CD4-positive, alpha-beta T cell treated with Interleukin-2 at 100 ng/mL for 4 hours (primary cell): ENCODE data around the gene SPATA31E1.
"Not testable (repeated sequence)": the region's sequence is repeated elsewhere in the genome, so short reads cannot be mapped to it uniquely, and the experiment has no call there.

ENCODE experiments used
- DNase-seq: peaks from one replicate; pipeline ENCODE4 v3.0.0-alpha.2; 2020; ENCODE audit warnings: low spot score

Gene SPATA31E1

GRCh38 chr9:87882627-87883026, at the start of gene SPATA31E1:
TSS of gene SPATA31E1 (plus strand) at chr9:87882877. CDS start at chr9:87882892, 15 bp downstream.
- DNase-seq: no peak

DNA sequence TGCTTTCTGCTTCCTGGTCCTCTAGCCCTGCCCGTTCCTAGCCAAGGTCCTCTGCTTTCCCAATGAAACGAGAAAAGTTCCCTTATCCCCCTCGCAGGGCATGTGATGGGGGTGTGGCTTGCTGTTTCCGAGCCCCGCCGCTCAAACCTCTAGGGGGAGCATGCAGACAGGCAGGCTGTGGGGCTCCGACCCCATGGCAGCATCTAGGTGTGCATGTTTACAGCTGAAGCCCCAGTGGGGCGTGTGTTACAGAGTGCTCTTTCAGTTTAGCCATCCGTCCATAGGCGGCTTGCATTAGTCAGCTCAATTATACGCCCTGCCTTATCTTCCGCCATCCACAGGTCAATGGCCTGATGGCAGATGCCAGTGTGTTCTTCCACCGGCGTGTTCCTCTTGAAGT, 48.3 kb upstream of the SPATA31E1 start:
- DNase-seq: no peak

GRCh38 chr9:87836536-87836935, 46.1 kb upstream of the SPATA31E1 start:
- no peak for DNase-seq

DNA sequence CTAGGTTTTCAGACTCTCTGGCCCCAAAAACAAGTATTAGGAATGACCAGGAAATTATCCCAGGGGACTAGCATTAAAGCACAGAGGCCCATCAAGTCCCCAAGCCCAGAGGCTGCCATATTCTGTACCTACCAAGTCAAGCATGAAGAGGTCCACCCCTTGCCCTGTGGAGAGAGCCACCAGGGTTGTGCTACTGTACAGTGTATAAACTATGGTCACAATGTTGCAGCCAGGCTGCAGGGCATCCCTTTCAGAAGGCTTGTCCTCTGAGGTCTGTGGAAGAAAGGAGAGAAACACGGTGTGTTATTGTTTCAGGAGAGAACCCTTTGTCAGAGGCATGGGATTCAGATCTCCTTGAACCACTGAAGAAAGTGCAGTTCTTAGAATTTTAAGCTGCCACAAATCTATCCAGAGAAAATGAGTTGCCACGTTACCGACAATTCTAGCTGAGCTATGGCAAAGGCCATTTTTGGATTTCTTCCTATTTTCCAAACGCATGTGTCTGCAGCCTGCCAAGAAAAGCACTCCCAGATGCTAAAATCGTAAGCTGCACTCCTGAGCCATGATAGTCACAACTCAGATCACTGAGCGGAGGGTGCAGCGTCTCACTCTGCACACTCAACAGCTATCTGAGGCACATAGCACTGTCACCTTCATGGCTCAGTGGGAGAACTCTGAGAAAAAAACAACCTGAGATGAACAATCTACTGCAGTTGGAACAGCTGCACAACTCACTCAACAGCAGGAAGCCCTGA, 45.5 kb upstream of the SPATA31E1 start:
- DNase-seq: no peak

GRCh38 chr9:87840134-87840533, 42.5 kb upstream of the SPATA31E1 start:
- no peak for DNase-seq

DNA sequence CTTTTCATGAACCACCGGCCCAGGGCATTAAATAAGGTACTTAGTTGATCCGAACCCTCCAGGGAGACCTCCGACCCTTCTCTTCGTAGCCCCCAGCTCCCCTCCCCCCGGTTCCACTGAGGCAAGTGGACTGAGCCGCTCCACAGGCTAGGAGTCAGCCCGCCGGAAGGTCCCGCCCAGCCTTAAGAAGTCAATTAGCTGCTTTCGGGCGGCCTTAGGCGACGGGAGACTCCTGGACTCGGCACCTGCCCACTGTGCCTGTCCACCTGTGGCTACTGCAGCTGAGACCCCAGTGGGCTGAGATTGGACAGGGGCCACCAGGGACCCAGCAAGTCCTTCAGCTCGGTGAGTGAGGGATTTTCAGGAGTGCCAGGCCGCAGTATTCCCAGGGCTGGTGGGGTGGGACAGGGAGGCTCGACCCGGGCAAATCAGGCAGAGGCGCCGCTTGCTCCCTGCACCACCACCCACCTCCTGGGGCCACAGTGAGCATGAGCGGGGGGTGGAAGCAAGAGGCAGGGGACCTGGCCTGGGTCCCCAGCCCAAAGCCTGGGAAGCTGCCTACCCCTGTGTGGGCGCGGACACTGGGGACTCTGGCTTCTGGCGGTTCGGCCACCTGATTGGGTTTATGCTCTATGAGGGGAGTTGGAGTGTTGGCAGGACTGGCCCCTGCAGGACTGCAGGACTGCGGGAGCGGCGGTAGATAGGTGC, 39.6 kb upstream of the SPATA31E1 start:
- no peak for DNase-seq

GRCh38 chr9:87844506-87844905, 38.2 kb upstream of the SPATA31E1 start:
- no peak for DNase-seq

GRCh38 chr9:87847817-87848216, 34.9 kb upstream of the SPATA31E1 start:
- DNase-seq: not testable (repeated sequence)

DNA sequence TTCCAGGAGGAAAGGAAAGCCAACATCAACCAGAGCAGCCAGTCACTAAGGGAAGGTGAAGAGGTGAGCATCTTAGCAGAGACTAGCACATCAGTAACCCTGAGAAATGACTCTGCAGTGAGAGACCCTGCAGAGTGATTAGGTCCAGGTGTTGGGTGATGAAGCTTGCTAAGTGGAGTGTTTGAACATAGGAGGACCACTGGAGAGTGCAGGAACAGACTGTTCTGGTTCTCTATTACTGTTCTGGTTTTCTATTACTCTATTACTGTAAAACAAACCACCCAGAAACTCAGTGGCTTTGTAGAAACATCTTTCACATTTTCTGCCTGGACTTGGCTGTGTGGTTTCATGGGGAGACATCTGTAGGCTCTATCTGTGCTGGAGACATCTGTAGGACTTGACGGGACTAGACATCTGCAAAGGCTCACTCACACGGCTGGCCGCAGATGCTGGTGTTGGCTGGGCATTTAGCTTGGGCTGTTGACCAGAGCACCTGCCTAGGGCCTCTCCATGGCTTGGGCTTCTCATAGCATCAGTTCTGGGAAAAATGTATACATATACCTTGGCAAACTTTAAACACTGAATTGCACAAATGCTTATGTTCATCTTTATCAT, 33.4 kb upstream of the SPATA31E1 start:
- no peak for DNase-seq

DNA sequence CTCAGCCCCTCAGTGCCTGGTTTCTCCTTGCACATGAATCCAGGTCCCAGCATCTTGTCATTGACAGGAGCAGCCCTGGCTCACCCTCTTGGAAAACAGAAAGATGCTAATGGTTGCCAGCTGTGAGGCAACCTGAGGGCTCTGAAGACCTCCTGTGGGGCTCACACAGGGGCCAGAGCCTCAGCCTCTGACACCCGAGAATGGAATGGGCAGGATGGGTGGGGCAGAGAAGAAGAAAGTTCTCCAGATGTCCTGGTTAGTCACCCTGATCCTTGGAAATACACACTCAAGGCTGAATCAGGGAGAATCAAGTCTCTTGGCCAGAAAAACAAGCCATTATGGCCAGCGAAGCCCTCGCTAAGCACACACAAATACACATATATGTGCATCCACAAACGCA, 32.3 kb upstream of the SPATA31E1 start:
- no peak for DNase-seq

DNA sequence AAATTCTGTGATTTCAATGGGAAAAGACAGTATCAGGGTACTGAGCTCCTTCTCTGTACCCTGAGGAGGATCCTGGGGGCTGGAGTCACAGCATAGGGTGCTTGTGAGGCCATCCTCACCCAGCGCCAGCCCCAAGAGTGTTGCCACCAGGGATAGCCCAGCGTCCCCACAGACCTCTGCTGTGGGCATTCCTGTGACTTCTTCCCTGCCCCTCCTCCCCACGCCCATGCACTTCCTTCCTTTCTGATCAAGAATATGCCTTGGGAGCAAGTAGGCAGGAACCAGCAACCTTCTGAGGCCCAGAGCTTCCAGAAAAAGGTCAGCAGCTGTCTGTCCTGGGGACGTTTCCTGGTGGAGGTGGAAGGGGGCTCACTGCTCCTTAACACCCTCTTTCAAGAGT, 31.5 kb upstream of the SPATA31E1 start:
- DNase-seq: not testable (repeated sequence)

DNA sequence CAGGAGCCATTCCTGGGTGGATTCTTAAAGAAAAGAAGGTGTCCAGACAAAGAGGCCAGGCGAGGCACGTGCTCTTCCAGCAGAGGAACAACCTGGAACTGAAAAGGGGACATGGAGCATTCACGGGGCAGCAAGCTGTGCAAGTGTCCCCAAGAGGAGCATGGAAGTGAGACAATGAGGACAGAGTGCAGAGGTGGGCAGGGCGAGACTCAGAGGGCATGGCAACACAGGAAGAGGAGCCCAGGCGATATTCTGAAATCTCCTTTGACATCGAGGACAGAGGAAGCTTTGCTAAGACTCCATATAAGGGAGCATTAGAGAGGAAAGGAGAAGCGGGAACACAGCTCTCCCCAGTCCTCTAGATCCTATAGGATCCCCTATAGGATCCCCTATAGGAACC, 29.4 kb upstream of the SPATA31E1 start:
- DNase-seq: no peak

DNA sequence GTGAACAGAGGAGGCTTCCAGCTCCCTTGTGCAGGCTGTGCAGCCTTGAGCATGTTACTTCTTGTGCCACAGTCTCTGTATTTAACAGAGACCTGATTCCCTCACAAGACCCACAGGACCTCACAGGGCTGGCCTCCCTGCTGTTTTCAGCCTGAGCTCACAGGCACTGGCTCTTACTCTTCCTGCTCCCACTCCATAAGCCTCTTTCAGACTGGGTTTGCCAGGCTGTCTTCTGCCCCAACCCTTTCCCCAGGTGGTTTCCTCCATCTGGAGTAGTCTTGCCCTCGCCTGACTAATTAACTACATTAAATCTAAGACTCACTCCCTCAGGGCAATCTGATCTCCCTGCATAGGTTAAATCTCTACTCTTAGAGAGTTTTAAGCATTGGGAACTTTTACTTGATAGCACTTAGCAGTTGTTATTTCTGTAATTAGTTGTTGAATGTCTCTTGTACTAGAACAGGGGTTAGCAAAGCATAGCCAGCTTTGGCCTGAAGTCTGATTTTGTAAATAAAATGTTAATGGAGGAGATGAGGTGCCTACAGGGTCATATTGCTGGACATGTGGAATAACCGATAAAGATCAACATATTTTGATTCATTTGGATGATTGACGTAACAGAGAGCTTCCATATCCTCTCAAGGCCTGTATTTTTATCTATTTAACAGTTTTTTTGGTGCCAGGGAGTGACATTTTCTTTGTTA, 28.6 kb upstream of the SPATA31E1 start:
- DNase-seq: no peak

- DNase-seq: no peak
Observed at GRCh38 chr9:87854580-87854955, 28.1 kb upstream of the SPATA31E1 start.

DNA sequence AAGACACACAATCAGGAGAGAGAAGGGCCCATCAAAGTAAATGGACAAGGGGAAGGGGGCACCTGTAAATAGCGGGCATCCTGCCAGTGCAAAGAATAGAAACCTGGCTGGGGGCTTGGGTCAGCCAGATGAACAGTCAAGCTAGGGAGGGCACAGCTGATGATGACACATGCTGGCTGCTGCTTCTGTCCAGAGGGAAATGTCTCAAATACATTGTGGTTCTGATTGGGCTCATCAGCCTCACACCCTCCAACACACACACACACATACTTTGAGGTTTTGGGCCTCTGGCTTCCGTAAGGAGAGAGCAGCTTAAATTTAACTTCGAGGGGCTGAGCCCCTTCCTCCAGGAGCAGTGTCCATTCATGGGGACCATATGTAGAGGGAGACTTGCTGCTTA, 27.6 kb upstream of the SPATA31E1 start:
- DNase-seq: no peak

GRCh38 chr9:87857141-87857947, 25.3 kb upstream of the SPATA31E1 start:
- no peak for DNase-seq

DNA sequence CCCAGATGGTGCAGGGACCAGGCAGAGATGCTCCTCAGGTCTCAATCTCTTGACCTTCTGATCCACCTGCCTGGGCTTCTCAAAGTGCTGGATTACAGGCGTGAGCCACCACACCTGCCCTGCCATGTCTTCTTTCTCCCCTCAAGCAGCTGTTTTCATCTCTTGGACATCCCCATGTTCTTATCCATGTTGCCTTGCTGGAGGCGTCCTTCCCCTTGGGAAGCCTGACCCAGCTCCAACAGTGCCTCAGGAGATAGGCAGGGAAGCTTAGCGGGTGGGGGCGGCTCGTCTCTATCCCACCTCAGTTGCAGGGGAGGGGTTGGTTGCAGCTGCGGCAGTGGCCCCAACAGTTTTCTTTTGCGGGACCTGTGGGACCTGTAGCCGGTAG, 24.7 kb upstream of the SPATA31E1 start:
- no peak for DNase-seq

GRCh38 chr9:87859137-87859536, 23.5 kb upstream of the SPATA31E1 start:
- no peak for DNase-seq

- no peak for DNase-seq
Observed at GRCh38 chr9:87859786-87860185, 22.9 kb upstream of the SPATA31E1 start.

- DNase-seq: no peak
Observed at GRCh38 chr9:87861332-87861731, 21.3 kb upstream of the SPATA31E1 start.

DNA sequence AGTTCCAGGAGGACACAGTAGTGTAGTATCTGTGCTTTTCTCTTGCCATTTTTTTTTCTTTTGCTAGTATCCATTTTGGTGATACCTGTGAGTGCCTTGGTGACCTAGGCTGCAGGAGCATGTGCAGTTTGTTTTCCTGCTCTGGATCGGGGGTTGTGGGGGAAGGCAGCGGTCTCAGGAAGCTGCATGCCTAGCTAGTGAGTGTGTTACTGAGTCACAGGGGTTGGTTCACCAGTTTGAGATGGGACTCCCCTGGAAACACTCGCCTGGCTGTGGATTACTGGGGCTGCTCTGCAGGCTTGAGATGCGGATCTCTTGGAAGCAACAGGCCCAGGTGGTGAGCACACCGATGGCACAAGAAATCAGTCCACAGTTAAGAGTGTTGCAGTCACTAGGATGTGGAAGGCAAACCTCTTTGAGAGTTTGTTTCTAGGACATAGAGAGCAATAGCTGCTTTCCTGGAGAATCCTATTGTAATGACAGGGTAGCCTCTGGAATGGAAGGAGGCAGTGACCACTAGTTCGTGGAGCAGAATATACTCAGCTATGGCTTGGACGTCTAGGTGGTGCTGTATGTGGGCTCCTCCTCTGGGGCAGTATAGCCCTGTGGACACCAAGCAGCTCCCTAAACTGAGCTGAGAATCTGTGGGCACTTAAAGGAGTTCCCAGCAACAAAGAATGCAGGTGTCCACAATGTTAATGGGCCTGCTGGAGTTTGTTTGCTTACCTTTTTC, 20.0 kb upstream of the SPATA31E1 start:
- no peak for DNase-seq
